K562 (cell line): ENCODE results near the gene CKM. TPM values are rescaled to one million over a fixed set of nuclear protein-coding genes. Genes with fewer than 3 reads are reported as not detected.

ENCODE experiments used
- ATAC-seq: fragments of 200-7000 bp; cut with Tn5 transposase; 3 replicates; pipeline ENCODE4 v1.9.1; 2020; ENCODE audit warnings: moderate library complexity
- BruUV-seq: library from RNA; stranded (reverse); fragments of 400-500 nt; replicated peaks from 2 replicates; lab custom pipeline; 2021; lab: Mats Ljungman, UMichigan
- CTCF ChIA-PET: fragments of 300-600 bp; formaldehyde crosslinking; extraction: SDS; loops from one replicate; lab custom pipeline; 2021; ENCODE audit warnings: low intra/inter-chr PET ratio; lab: Yijun Ruan, JAX
- POLR2A ChIA-PET: fragments of 300-600, 350-650 bp; sonication (Branson Sonifier 250); formaldehyde crosslinking; extraction: SDS; loops from one replicate; lab custom pipeline; 2021; ENCODE audit warnings: antibody characterized with exemption, inconsistent platforms; lab: Yijun Ruan, JAX
- DNase-seq, 4 experiments: peaks; one replicate each; pipeline versions ENCODE4 v3.0.0 to v3.0.0-alpha.2; 2011 to 2018; ENCODE audit warnings: low spot score in 3 of 4, mixed read lengths in 3 of 4; ENCODE audit errors: extremely low read depth in 1 of 4
- FAIRE-seq: peaks from 2 replicates; lab custom pipeline; 2011; peaks lifted over from hg19 to GRCh38; lab: Jason Lieb, UNC
- H2AFZ ChIP-seq: 2 replicates; pipeline ENCODE4 v1.6.0; 2011; ENCODE audit warnings: low read depth, low read length, control low read depth, inconsistent platforms
- H3K27ac ChIP-seq: fragments of 200-600 bp; 3 replicates; pipeline ENCODE4 v1.8.0; 2011; ENCODE audit warnings: low read depth, mild to moderate bottlenecking, control low read depth, inconsistent platforms, low read length, moderate library complexity, mixed read lengths; ENCODE audit errors: extremely low read depth
- H3K27me3 ChIP-seq, 2 experiments: fragments of 300-600 bp in 1 of 2; 2 replicates in 1 of 2; 3 replicates in 1 of 2; pipeline versions ENCODE4 v1.6.0 to v1.8.0; 2011; ENCODE audit warnings: inconsistent platforms in 2 of 2, low read length in 2 of 2, mild to moderate bottlenecking in 1 of 2, mixed read lengths in 1 of 2, moderate library complexity in 1 of 2; ENCODE audit not compliant: control insufficient read depth in 2 of 2, insufficient read depth in 2 of 2
- H3K36me3 ChIP-seq: fragments of 300-600 bp; 3 replicates; pipeline ENCODE4 v1.8.0; 2011; ENCODE audit warnings: mild to moderate bottlenecking, low read length, inconsistent platforms; ENCODE audit not compliant: control insufficient read depth, insufficient read depth
- H3K4me1 ChIP-seq, 2 experiments: fragments of 200-600 bp in 1 of 2; replicated peaks in 1 of 2; 2 replicates in 1 of 2; 3 replicates in 1 of 2; pipeline versions ENCODE4 v1.5.1 to v1.8.0; 2011; ENCODE audit warnings: inconsistent platforms in 2 of 2, low read length in 2 of 2, mild to moderate bottlenecking in 1 of 2, mixed read lengths in 1 of 2, moderate library complexity in 1 of 2; ENCODE audit not compliant: control insufficient read depth in 2 of 2, insufficient read depth in 2 of 2
- H3K4me2 ChIP-seq: 2 replicates; pipeline ENCODE4 v1.6.1; 2011; ENCODE audit warnings: low read length, control low read depth, inconsistent platforms, mixed read lengths; ENCODE audit not compliant: insufficient read depth
- H3K4me3 ChIP-seq: fragments of 200-600 bp; sonication (generic), shearing (Covaris generic); 2 replicates; pipeline ENCODE4 v1.5.1; 2016; ENCODE audit warnings: control low read depth, inconsistent platforms
- H3K79me2 ChIP-seq: fragments of 200-600 bp; 3 replicates; pipeline ENCODE4 v1.8.0; 2011; ENCODE audit warnings: low read length, inconsistent platforms; ENCODE audit not compliant: control insufficient read depth, insufficient read depth
- H3K9ac ChIP-seq, 2 experiments: 2 replicates each; pipeline versions ENCODE4 v1.6.0 to v1.6.1; 2011; ENCODE audit warnings: low read depth in 2 of 2, low read length in 2 of 2, control low read depth in 1 of 2, inconsistent platforms in 1 of 2, mild to moderate bottlenecking in 1 of 2, mixed read lengths in 1 of 2; ENCODE audit not compliant: insufficient read depth in 1 of 2
- H3K9me1 ChIP-seq: one replicate; pipeline ENCODE4 v1.6.0; 2011; ENCODE audit warnings: inconsistent platforms, mild to moderate bottlenecking, low read length, moderate library complexity; ENCODE audit not compliant: control insufficient read depth, insufficient read depth
- H3K9me3 ChIP-seq: replicated peaks from 2 replicates; pipeline ENCODE4 v1.5.1; 2011; ENCODE audit warnings: low read depth, low read length, inconsistent platforms; ENCODE audit not compliant: control insufficient read depth, insufficient read depth
- H4K20me1 ChIP-seq: replicated peaks from 2 replicates; pipeline ENCODE4 v1.6.1; 2011; ENCODE audit warnings: low read length, inconsistent platforms, mixed read lengths; ENCODE audit not compliant: control insufficient read depth, insufficient read depth
- ARID3B ChIP-seq: fragments of 250-450 bp; sonication (Bioruptor Pico); IDR thresholded peaks from 2 replicates; pipeline ENCODE4 v1.4.0; 2020; ENCODE audit warnings: borderline replicate concordance
- POLR2G ChIP-seq: fragments of 200-400 bp; formaldehyde crosslinking; IDR thresholded peaks from 2 replicates; pipeline ENCODE4 v1.6.1; 2017; ENCODE audit warnings: low read depth, mild to moderate bottlenecking, antibody characterized with exemption, low read length, moderate library complexity
- RBFOX2 ChIP-seq: fragments of 200-400 bp; formaldehyde crosslinking; IDR thresholded peaks from 2 replicates; pipeline ENCODE4 v1.6.1; 2017; ENCODE audit warnings: low read depth, mild to moderate bottlenecking, low read length, moderate library complexity
- RBM25 ChIP-seq: fragments of 200-400 bp; formaldehyde crosslinking; IDR thresholded peaks from 2 replicates; pipeline ENCODE4 v1.6.1; 2018; ENCODE audit warnings: low read length, low read depth, moderate library complexity; ENCODE audit not compliant: severe bottlenecking
- SIRT6 ChIP-seq: IDR thresholded peaks from one replicate; pipeline ENCODE4 v1.6.1; 2012; ENCODE audit warnings: low read depth, mild to moderate bottlenecking, control low read depth, inconsistent platforms, low read length, moderate library complexity
- SUPT5H ChIP-seq: fragments of 450-650 bp; IDR thresholded peaks from 2 replicates; pipeline ENCODE4 v1.6.1; 2016
- WGBS: fragments of 100-300 bp; shearing (Covaris generic); methylation state at CpG from one replicate; pipeline ENCODE4 v1.1.6; 2016; ENCODE audit warnings: low coverage, mixed read lengths; ENCODE audit not compliant: insufficient coverage; ENCODE audit errors: missing lambda C conversion rate; 5-methylcytosine and 5-hydroxymethylcytosine counted together
- in situ Hi-C: fragments of 300-500 bp; cut with MboI; formaldehyde crosslinking; loops from 4 replicates; pipeline ENCODE4 v1.15.0; 2018; ENCODE audit warnings: inconsistent platforms, mixed read lengths
- intact Hi-C: fragments of 100-400 bp; cut with micrococcal nuclease; formaldehyde crosslinking; loops from 2 replicates; pipeline ENCODE4 v1.14.2; 2022
- polyA plus RNA-seq, 8 experiments: library from polyadenylated mRNA; depleted of rRNA in 4 of 8; stranded (reverse) in 5 of 8; unstranded in 3 of 8; fragments of >200 nt; fragmentation: Nextera tagmentation in 2 of 8; fragmentation: Illumina TruSeq in 1 of 8; extraction: Ambion mirVana in 2 of 8; extraction: Trizol in 1 of 8; gene quantifications; 2 replicates each; pipeline versions ENCODE4 v1.2.1 to v1.2.3, GENCODE V29; 2011 to 2014; ENCODE audit warnings: inconsistent platforms in 1 of 8, missing spikeins in 1 of 8
- total RNA-seq, 7 experiments: library from RNA; depleted of rRNA in 6 of 7; stranded (reverse); fragments of >200 nt in 6 of 7; fragmentation: Illumina TruSeq in 2 of 7; extraction: Trizol in 2 of 7; gene quantifications; 2 replicates each; pipeline versions ENCODE4 v1.2.1 to v1.2.3, GENCODE V29; 2011 to 2021; ENCODE audit warnings: low replicate concordance in 1 of 7

The CKM gene
- total and polyA plus RNA-seq, 9 of the 15 experiments (the other 6 are each of a cell fraction or from before 2014, with no cell fraction given) = 0.06 to 0.17 (median 0.09) TPM; not detected in 4

DNA sequence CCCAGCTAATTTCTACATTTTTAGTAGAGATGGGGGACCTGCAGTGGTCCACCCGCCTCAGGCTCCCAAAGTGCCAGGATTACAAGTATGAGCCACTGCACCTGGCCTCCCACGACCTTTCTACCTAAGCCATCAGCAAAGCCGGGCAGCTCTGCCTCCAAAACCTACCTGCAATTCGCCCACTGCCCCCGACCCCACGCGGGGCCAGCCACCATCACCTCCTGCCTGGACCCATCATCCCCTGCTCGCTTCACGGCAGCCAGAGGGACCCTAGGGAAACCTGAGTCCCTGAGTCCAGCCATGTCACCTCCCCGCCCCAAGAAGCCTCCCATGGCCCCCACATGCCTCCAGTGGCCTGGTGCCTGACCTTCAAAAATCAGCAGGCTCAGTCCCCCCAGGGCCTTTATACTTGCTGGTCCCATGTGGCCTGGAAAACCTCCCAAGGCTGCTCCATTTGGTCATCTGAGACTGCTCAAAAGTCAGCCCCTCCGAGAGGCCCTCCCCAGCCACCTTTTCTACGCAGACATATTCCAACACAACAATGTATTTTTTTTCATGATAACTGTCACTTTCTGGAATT is 35.6 kb upstream of the CKM start:
- FAIRE-seq = no peak
- intact Hi-C loops (no loop called here), in situ Hi-C loops (no loop called here)
- Histone ChIP-seq H3K4me3 (no peak overlapping the region), H3K9me1 (no peaks in the 10 kb centered on the region), H3K79me2 (no peaks in the 10 kb centered on the region), H3K27me3 (no peaks in the 10 kb centered on the region), H4K20me1 (peaks cover 3% of the 10 kb centered on the region; the same call in 1 of the 2 replicates), H3K4me2 (no peak overlapping the region), H3K4me1 (peaks cover 0 to 34% of the 10 kb centered on the region in 2 experiments; a peak in 2 of 5 replicates), H2AFZ (no peak overlapping the region), H3K36me3 (peaks cover 80% of the 10 kb centered on the region; the same call in 2 of the 3 replicates), H3K27ac (no peak overlapping the region), H3K9ac (no peak overlapping the region), H3K9me3 (no peaks in the 10 kb centered on the region)
- BruUV-seq = no TSS peak
- WGBS = 87% methylated on average over 12 of the region's 12 CpGs
- ChIA-PET CTCF (no interaction called here), POLR2A (interaction anchor here (0.6 to 0.7 kb wide), 2 partner anchors 118 to 372 kb away, joined by 3 to 4 read pairs; no protein-coding TSS in a partner anchor)
- ATAC-seq = no peak
- peak; percentile 35; the same call in 1 of the 2 replicates for TF ChIP-seq POLR2G
- TF ChIP-seq SIRT6 = no peak
- no peak for TF ChIP-seq RBM25
- TF ChIP-seq RBFOX2 = peak; percentile 30; the same call in 1 of the 2 replicates
- TF ChIP-seq SUPT5H = no peak
- no peak for DNase-seq

GRCh38 chr19:45357445-45357783 is 34.7 kb upstream of the CKM start:
- H3K4me3 ChIP-seq = no peak overlapping the region
- ATAC-seq (no peak), FAIRE-seq (no peak), DNase-seq (no peak)
- no peaks in the 10 kb centered on the region for H3K27me3 ChIP-seq
- H3K9ac ChIP-seq = peak overlapping the region in 1 of 2 experiments; percentile 26; a peak in 1 of 4 replicates
- H3K27ac ChIP-seq = no peak overlapping the region
- 97% methylated on average over 10 of the region's 11 CpGs for WGBS
- H3K9me3 ChIP-seq = no peaks in the 10 kb centered on the region
- in situ Hi-C loops = no loop called here
- no peaks in the 10 kb centered on the region for H3K79me2 ChIP-seq
- intact Hi-C loops = no loop called here
- no peak overlapping the region for H3K4me2 ChIP-seq
- H3K36me3 ChIP-seq = peaks cover 84% of the 10 kb centered on the region; the same call in 2 of the 3 replicates
- no peaks in the 10 kb centered on the region; the same call in 1 of the 2 replicates for H4K20me1 ChIP-seq
- H3K9me1 ChIP-seq = no peaks in the 10 kb centered on the region
- POLR2A ChIA-PET = interaction anchor here (0.5 kb wide), 1 partner anchor 66 kb away, joined by 3 read pairs; no protein-coding TSS in a partner anchor
- TF ChIP-seq ARID3B (CRISPR knock-in tag) (no peak), POLR2G (peak; percentile 45; the same call in 1 of the 2 replicates)
- no TSS peak for BruUV-seq
- H3K4me1 ChIP-seq = peaks cover 0 to 29% of the 10 kb centered on the region in 2 experiments; a peak in 2 of 5 replicates
- CTCF ChIA-PET = no interaction called here
- H2AFZ ChIP-seq = no peak overlapping the region
